Endothelial cell of umbilical vein (primary cell): ENCODE data around the gene EFHC1. TPM values are rescaled to one million over a fixed set of nuclear protein-coding genes. Genes with fewer than 3 reads are reported as not detected.
A peak's percentile ranks its signal among the peaks of the same experiment; 100 is the strongest.

Experiments used
- BruUV-seq: library from RNA; stranded (reverse); fragments of 400-500 nt; replicated peaks from 2 replicates; lab custom pipeline; 2021; lab: Mats Ljungman, UMichigan
- CTCF ChIA-PET: fragments of 300-600, 350-600 bp; sonication (Branson Sonifier 250); formaldehyde crosslinking; loops from one replicate; lab custom pipeline; 2021; ENCODE audit warnings: antibody characterized with exemption, inconsistent platforms; lab: Charles Lee
- POLR2A ChIA-PET: fragments of 300-600, 350-600 bp; sonication (Branson Sonifier 250); formaldehyde crosslinking; loops from one replicate; lab custom pipeline; 2021; ENCODE audit warnings: antibody characterized with exemption, inconsistent platforms; lab: Charles Lee
- DNase-seq: peaks from one replicate; pipeline ENCODE4 v3.0.0-alpha.2; 2011; ENCODE audit warnings: low read depth, low spot score
- FAIRE-seq: peaks from 2 replicates; lab custom pipeline; 2011; peaks lifted over from hg19 to GRCh38; lab: Jason Lieb, UNC
- H2AFZ ChIP-seq: 2 replicates; pipeline ENCODE4 v1.6.0; 2012; ENCODE audit warnings: low read depth, low read length, control low read depth, inconsistent platforms
- H3K27ac ChIP-seq: 2 replicates; pipeline ENCODE4 v1.5.1; 2011; ENCODE audit warnings: low read depth, mild to moderate bottlenecking, control low read depth, low read length, moderate library complexity; ENCODE audit not compliant: insufficient read depth
- H3K27me3 ChIP-seq, 2 experiments: 2 replicates each; pipeline versions ENCODE4 v1.6.0 to v1.6.1; 2011; ENCODE audit warnings: low read length in 2 of 2, mixed read lengths in 1 of 2; ENCODE audit not compliant: control insufficient read depth in 2 of 2, insufficient read depth in 2 of 2
- H3K36me3 ChIP-seq, 2 experiments: 2 replicates in 1 of 2; 3 replicates in 1 of 2; pipeline ENCODE4 v1.5.1; 2011; ENCODE audit warnings: low read length in 2 of 2, mild to moderate bottlenecking in 1 of 2, moderate library complexity in 1 of 2; ENCODE audit not compliant: control insufficient read depth in 2 of 2, insufficient read depth in 2 of 2; ENCODE audit errors: extremely low read depth in 1 of 2
- H3K4me1 ChIP-seq: 3 replicates; pipeline ENCODE4 v1.5.1; 2011; ENCODE audit warnings: mild to moderate bottlenecking, low read length; ENCODE audit not compliant: control insufficient read depth, insufficient read depth; ENCODE audit errors: extremely low read depth
- H3K4me2 ChIP-seq: 2 replicates; pipeline ENCODE4 v1.6.1; 2011; ENCODE audit warnings: low read length, control low read depth, mixed read lengths; ENCODE audit not compliant: insufficient read depth
- H3K4me3 ChIP-seq, 3 experiments: fragments of 200-600 bp in 1 of 3; sonication (generic), shearing (Covaris generic) in 1 of 3; replicated peaks in 1 of 3; 2 replicates each; pipeline ENCODE4 v1.5.1; 2011 to 2016; ENCODE audit warnings: control low read depth in 3 of 3, low read length in 3 of 3, mild to moderate bottlenecking in 2 of 3, inconsistent platforms in 1 of 3, low read depth in 1 of 3, moderate library complexity in 1 of 3; ENCODE audit not compliant: insufficient read depth in 1 of 3
- H3K79me2 ChIP-seq: 2 replicates; pipeline ENCODE4 v1.6.0; 2012; ENCODE audit warnings: low read length, inconsistent platforms; ENCODE audit not compliant: control insufficient read depth, insufficient read depth
- H3K9ac ChIP-seq: replicated peaks from 2 replicates; pipeline ENCODE3; 2011; ENCODE audit warnings: low read length, control low read depth; ENCODE audit not compliant: insufficient read depth; ENCODE audit errors: extremely low read depth
- H3K9me1 ChIP-seq: replicated peaks from 3 replicates; pipeline ENCODE4 v1.6.0; 2011; ENCODE audit warnings: mild to moderate bottlenecking, low read length; ENCODE audit not compliant: control insufficient read depth, insufficient read depth; ENCODE audit errors: extremely low read depth
- H3K9me3 ChIP-seq: replicated peaks from 2 replicates; pipeline ENCODE4 v1.5.1; 2012; ENCODE audit warnings: low read length, inconsistent platforms; ENCODE audit not compliant: control insufficient read depth, insufficient read depth
- H4K20me1 ChIP-seq: replicated peaks from 2 replicates; pipeline ENCODE3; 2011; ENCODE audit warnings: mild to moderate bottlenecking, low read length; ENCODE audit not compliant: control insufficient read depth, insufficient read depth; ENCODE audit errors: extremely low read depth
- EZH2 ChIP-seq: IDR thresholded peaks from 2 replicates; pipeline ENCODE4 v1.6.1; 2012; ENCODE audit warnings: borderline replicate concordance, low read depth, mild to moderate bottlenecking, moderate library complexity, low read length, inconsistent platforms; ENCODE audit not compliant: severe bottlenecking
- FOS ChIP-seq: IDR thresholded peaks from 2 replicates; pipeline ENCODE4 v1.6.1; 2011; ENCODE audit warnings: mild to moderate bottlenecking, low read length, moderate library complexity, borderline replicate concordance; ENCODE audit not compliant: insufficient read depth
- GATA2 ChIP-seq: IDR thresholded peaks from 2 replicates; pipeline ENCODE4 v1.7.0; 2011; ENCODE audit warnings: low read depth, mild to moderate bottlenecking, moderate library complexity, mixed read lengths, low read length; ENCODE audit not compliant: insufficient read length, insufficient read depth
- JUN ChIP-seq: IDR thresholded peaks from 2 replicates; pipeline ENCODE4 v1.6.1; 2011; ENCODE audit warnings: borderline replicate concordance, low read depth; ENCODE audit not compliant: insufficient read length, insufficient read depth
- MAX ChIP-seq: IDR thresholded peaks from 2 replicates; pipeline ENCODE4 v1.6.1; 2011; ENCODE audit not compliant: insufficient read depth, insufficient read length
- MYC ChIP-seq: IDR thresholded peaks from one replicate; pipeline ENCODE4 v1.6.1; 2011; ENCODE audit warnings: mild to moderate bottlenecking, low read depth, low read length
- POLR2A ChIP-seq: IDR thresholded peaks from 2 replicates; pipeline ENCODE4 v1.6.1; 2012; ENCODE audit warnings: low read depth, mild to moderate bottlenecking, control low read depth, low read length
- POLR2AphosphoS5 ChIP-seq: IDR thresholded peaks from 2 replicates; pipeline ENCODE4 v1.6.1; 2012; ENCODE audit warnings: low read depth, mild to moderate bottlenecking, control low read depth, low read length, moderate library complexity; ENCODE audit not compliant: insufficient read depth
- dilution Hi-C: fragments of 300-500 bp; cut with MboI; formaldehyde crosslinking; loops from one replicate; pipeline ENCODE4 v1.15.0; 2019; ENCODE audit warnings: low sequenced_read_pairs; ENCODE audit not compliant: extremely low pct_ligation_motif_present
- intact Hi-C: fragments of 100-400 bp; cut with micrococcal nuclease; formaldehyde crosslinking; loops from one replicate; pipeline ENCODE4 v1.10.0; 2022
- polyA plus RNA-seq, 4 experiments: library from polyadenylated mRNA; depleted of rRNA in 3 of 4; stranded (reverse) in 3 of 4; unstranded in 1 of 4; fragments of >200 nt; gene quantifications; 2 replicates each; pipeline versions ENCODE4 v1.2.1 to v1.2.3, GENCODE V29; 2011 to 2012; ENCODE audit warnings: missing spikeins in 1 of 4
- total RNA-seq: library from RNA; stranded (reverse); gene quantifications from 2 replicates; pipeline ENCODE4 v1.2.3, GENCODE V29; 2021
- TF ChIP-seq, protein P1 (sequence below), 2 donors: IDR thresholded peaks; 1 replicate in 1 of 2; 2 replicates in 1 of 2; pipeline ENCODE4 v1.5.1; 2011; ENCODE audit warnings: low read length in 2 of 2, mild to moderate bottlenecking in 2 of 2, moderate library complexity in 2 of 2, control low read depth in 1 of 2, inconsistent platforms in 1 of 2, low read depth in 1 of 2; ENCODE audit not compliant: insufficient read depth in 1 of 2; ENCODE audit errors: extremely low read depth in 1 of 2

EFHC1 gene
- total and polyA plus RNA-seq, 2 donors (not counting 3 experiments of a cell fraction or from before 2014, with no cell fraction given), result 14.6 to 17.6 TPM

- H3K9ac ChIP-seq, result no peak overlapping the region
- peaks cover 36% of the 10 kb centered on the region for H3K4me1 ChIP-seq
- dilution Hi-C loops (loop anchor here (25.0 kb wide), 1 partner anchor 114 kb away; the partner anchor contains the start of gene EFHC1), intact Hi-C loops (no loop called here)
- no peak for TF ChIP-seq POLR2A
- no peak for TF ChIP-seq JUN
- TF ChIP-seq, protein P1, sequence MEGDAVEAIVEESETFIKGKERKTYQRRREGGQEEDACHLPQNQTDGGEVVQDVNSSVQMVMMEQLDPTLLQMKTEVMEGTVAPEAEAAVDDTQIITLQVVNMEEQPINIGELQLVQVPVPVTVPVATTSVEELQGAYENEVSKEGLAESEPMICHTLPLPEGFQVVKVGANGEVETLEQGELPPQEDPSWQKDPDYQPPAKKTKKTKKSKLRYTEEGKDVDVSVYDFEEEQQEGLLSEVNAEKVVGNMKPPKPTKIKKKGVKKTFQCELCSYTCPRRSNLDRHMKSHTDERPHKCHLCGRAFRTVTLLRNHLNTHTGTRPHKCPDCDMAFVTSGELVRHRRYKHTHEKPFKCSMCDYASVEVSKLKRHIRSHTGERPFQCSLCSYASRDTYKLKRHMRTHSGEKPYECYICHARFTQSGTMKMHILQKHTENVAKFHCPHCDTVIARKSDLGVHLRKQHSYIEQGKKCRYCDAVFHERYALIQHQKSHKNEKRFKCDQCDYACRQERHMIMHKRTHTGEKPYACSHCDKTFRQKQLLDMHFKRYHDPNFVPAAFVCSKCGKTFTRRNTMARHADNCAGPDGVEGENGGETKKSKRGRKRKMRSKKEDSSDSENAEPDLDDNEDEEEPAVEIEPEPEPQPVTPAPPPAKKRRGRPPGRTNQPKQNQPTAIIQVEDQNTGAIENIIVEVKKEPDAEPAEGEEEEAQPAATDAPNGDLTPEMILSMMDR (IDR thresholded peaks at IDR 0.05; ENCODE audit: extremely low read depth in 1 of 2, insufficient read depth in 1 of 2, low read depth in 1 of 2, low read length in 2 of 2), result no peak
- no peak for TF ChIP-seq MAX
- no peak for TF ChIP-seq POLR2AphosphoS5
- TF ChIP-seq GATA2, result no peak
- TF ChIP-seq EZH2, result no peak
- no peak for TF ChIP-seq MYC
- no peak for TF ChIP-seq FOS
- peaks cover 30% of the 10 kb centered on the region for H3K79me2 ChIP-seq
- no peak overlapping the region for H2AFZ ChIP-seq
- POLR2A ChIA-PET, result no interaction called here
- H4K20me1 ChIP-seq, result no peaks in the 10 kb centered on the region
- no peaks in the 10 kb centered on the region for H3K27me3 ChIP-seq
- no TSS peak for BruUV-seq
- FAIRE-seq, result peak; percentile 8
- H3K4me3 ChIP-seq, result no peak overlapping the region
- H3K9me1 ChIP-seq, result no peaks in the 10 kb centered on the region
- CTCF ChIA-PET, result interaction anchor here (1.1 to 1.6 kb wide), 3 partner anchors 64 to 119 kb away, joined by 3 read pairs; no protein-coding TSS in a partner anchor
- no peak overlapping the region for H3K4me2 ChIP-seq
- H3K9me3 ChIP-seq, result no peaks in the 10 kb centered on the region
- H3K36me3 ChIP-seq, result peaks cover 2 to 3% of the 10 kb centered on the region in 2 experiments
- no peak for DNase-seq
- H3K27ac ChIP-seq, result no peak overlapping the region
Observed at GRCh38 chr6:52526634-52527033, 106.5 kb downstream of the EFHC1 start.
